Effector memory CD8-positive, alpha-beta T cell (primary cell): ENCODE data around the gene FGF2.
"Not testable (repeated sequence)": the region's sequence is repeated elsewhere in the genome, so short reads cannot be mapped to it uniquely, and the experiment has no call there.

Source experiments
- ATAC-seq: fragments of 150-1000 bp; cut with Tn5 transposase; replicated peaks from 2 replicates; pipeline ENCODE4 v1.10.0; 2021; ENCODE audit warnings: mild to moderate bottlenecking, moderate library complexity
- DNase-seq, 3 experiments: peaks; one replicate each; pipeline ENCODE4 v3.0.0; 2021
- H3K27ac Mint-ChIP-seq, 2 donors: one replicate each; pipeline ENCODE4 v1.8.0; 2022; ENCODE audit warnings: mild to moderate bottlenecking in 2 of 2, mixed read lengths in 2 of 2, moderate library complexity in 2 of 2
- H3K27me3 Mint-ChIP-seq, 2 donors: one replicate each; pipeline ENCODE4 v1.8.0; 2022; ENCODE audit warnings: mixed read lengths in 2 of 2
- H3K36me3 Mint-ChIP-seq: one replicate; pipeline ENCODE4 v1.8.0; 2022; ENCODE audit warnings: mild to moderate bottlenecking, moderate library complexity, mixed read lengths; ENCODE audit not compliant: insufficient read depth
- H3K4me1 Mint-ChIP-seq, 2 donors: one replicate each; pipeline ENCODE4 v1.8.0; 2022; ENCODE audit warnings: low read depth in 2 of 2, mixed read lengths in 2 of 2
- H3K4me3 Mint-ChIP-seq, 2 donors: one replicate each; pipeline ENCODE4 v1.8.0; 2022; ENCODE audit warnings: mild to moderate bottlenecking in 2 of 2, mixed read lengths in 2 of 2, moderate library complexity in 2 of 2
- H3K9me3 Mint-ChIP-seq, 2 donors: one replicate each; pipeline ENCODE4 v1.8.0; 2022; ENCODE audit warnings: mixed read lengths in 2 of 2

Gene FGF2

DNA sequence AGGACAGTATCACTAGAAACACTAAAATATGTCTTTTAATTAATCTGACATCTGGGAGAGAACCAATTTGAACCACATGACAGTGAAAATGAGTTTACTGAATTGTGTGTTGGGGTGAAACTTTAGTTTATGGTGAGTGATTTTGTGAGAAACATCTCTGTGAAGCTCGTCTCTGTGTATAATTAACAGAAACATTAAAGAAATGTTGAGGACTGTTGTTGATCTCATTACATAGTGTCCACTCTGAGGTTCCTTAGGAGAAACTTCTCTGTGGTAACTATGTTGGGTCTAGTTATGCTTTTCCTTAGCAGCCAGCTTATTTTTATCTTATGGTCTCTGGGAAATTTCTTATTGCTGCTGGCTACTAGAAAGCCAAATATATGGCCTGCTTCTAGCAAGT, 15.8 kb downstream of the FGF2 start:
- Mint-ChIP-seq H3K4me1 (no peaks in the 10 kb centered on the region), H3K27me3 (peaks cover 15 to 17% of the 10 kb centered on the region in 2 donors), H3K36me3 (no peaks in the 10 kb centered on the region), H3K27ac (no peak overlapping the region), H3K4me3 (no peak overlapping the region), H3K9me3 (no peaks in the 10 kb centered on the region)
- DNase-seq (no peak), ATAC-seq (no peak)

DNA sequence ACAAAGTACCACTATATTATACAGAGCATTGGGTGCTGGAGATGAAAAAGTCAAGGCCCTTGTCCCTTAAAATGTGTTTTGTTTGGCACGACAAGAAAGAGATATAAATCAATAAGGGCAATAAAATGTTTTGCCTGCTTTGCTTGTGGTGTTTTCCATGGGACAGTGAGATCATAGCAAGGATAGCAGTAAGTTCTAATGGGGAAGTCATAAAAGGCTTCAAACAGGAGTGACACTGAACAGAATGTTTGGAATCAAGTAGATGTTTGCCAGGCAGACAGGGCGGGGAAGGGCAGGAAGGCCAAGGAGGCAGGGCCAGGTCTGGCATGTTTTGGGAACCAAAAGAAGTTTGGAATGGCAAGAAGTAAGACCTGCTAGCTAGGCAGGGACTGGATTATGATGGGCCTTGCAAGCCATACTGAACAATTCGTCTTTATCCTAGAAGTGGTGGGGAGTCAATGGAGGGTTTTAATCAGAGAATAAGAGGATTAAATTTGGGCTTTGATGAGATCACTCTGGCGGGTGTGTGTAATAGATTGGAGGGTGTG, 16.4 kb downstream of the FGF2 start:
- no peak for ATAC-seq
- no peak overlapping the region for H3K4me3 Mint-ChIP-seq
- DNase-seq = no peak
- no peak overlapping the region for H3K27ac Mint-ChIP-seq
- H3K4me1 Mint-ChIP-seq = no peaks in the 10 kb centered on the region
- no peaks in the 10 kb centered on the region for H3K9me3 Mint-ChIP-seq
- H3K36me3 Mint-ChIP-seq = no peaks in the 10 kb centered on the region
- H3K27me3 Mint-ChIP-seq = peaks cover 11 to 17% of the 10 kb centered on the region in 2 donors

- H3K4me1 Mint-ChIP-seq = not testable (repeated sequence)
Observed at GRCh38 chr4:122844391-122844790, 17.8 kb downstream of the FGF2 start.

GRCh38 chr4:122845066-122845465, 18.4 kb downstream of the FGF2 start:
- Mint-ChIP-seq H3K36me3 (no peaks in the 10 kb centered on the region), H3K4me3 (no peak overlapping the region), H3K27me3 (peaks cover 0 to 8% of the 10 kb centered on the region in 2 donors), H3K27ac (no peak overlapping the region), H3K4me1 (no peaks in the 10 kb centered on the region), H3K9me3 (no peaks in the 10 kb centered on the region)
- ATAC-seq = no peak
- DNase-seq = no peak

More at GRCh38 chr4:122844391-122844790, 17.8 kb downstream of the FGF2 start:
- DNase-seq, H3K27ac Mint-ChIP-seq, H3K36me3 Mint-ChIP-seq, H3K4me3 Mint-ChIP-seq, ATAC-seq, H3K9me3 Mint-ChIP-seq: not testable (repeated sequence)
- peaks cover 6 to 13% of the 10 kb centered on the region in 2 donors for H3K27me3 Mint-ChIP-seq

DNA sequence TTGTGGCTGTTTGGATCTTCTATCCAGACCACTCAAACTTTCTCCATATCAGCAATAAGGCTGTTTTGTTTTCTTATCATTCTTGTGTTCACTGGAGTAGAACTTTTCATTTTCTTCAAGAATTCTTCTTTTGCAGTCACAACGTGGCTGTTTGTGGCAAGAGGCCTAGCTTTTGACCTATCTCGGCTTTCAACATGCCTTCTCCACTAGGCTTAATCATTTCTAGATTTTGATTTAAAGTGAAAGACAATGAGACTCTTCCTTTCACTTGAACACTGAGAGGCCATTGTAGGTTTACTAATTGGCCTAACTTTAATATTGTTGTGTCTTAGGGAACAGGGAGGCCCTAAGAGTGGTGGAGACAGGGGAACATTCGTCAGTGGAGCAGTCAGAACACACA, 19.1 kb downstream of the FGF2 start:
- Mint-ChIP-seq H3K4me1 (no peaks in the 10 kb centered on the region), H3K27ac (no peak overlapping the region), H3K36me3 (no peaks in the 10 kb centered on the region), H3K9me3 (no peaks in the 10 kb centered on the region), H3K27me3 (peaks cover 0 to 8% of the 10 kb centered on the region in 2 donors), H3K4me3 (no peak overlapping the region)
- DNase-seq (no peak), ATAC-seq (no peak)

- Mint-ChIP-seq H3K4me3 (no peak overlapping the region), H3K36me3 (no peaks in the 10 kb centered on the region), H3K27me3 (peaks cover 0 to 6% of the 10 kb centered on the region in 2 donors), H3K9me3 (no peaks in the 10 kb centered on the region), H3K27ac (no peak overlapping the region), H3K4me1 (no peaks in the 10 kb centered on the region)
- ATAC-seq (no peak), DNase-seq (no peak)
Observed at GRCh38 chr4:122847931-122848330, 21.3 kb downstream of the FGF2 start.

- not testable (repeated sequence) for ATAC-seq, DNase-seq, H3K27ac Mint-ChIP-seq, H3K27me3 Mint-ChIP-seq, H3K4me3 Mint-ChIP-seq, H3K9me3 Mint-ChIP-seq, H3K36me3 Mint-ChIP-seq, H3K4me1 Mint-ChIP-seq
Observed at GRCh38 chr4:122849789-122850188, 23.2 kb downstream of the FGF2 start.

- no peaks in the 10 kb centered on the region for H3K36me3 Mint-ChIP-seq
- H3K4me3 Mint-ChIP-seq = no peak overlapping the region
- no peaks in the 10 kb centered on the region for H3K27me3 Mint-ChIP-seq
- H3K9me3 Mint-ChIP-seq = no peaks in the 10 kb centered on the region
- peaks cover 0 to 2% of the 10 kb centered on the region in 2 donors for H3K4me1 Mint-ChIP-seq
- no peak for ATAC-seq
- H3K27ac Mint-ChIP-seq = no peak overlapping the region
- DNase-seq = no peak
Observed at GRCh38 chr4:122851568-122851967, 24.9 kb downstream of the FGF2 start.

DNA sequence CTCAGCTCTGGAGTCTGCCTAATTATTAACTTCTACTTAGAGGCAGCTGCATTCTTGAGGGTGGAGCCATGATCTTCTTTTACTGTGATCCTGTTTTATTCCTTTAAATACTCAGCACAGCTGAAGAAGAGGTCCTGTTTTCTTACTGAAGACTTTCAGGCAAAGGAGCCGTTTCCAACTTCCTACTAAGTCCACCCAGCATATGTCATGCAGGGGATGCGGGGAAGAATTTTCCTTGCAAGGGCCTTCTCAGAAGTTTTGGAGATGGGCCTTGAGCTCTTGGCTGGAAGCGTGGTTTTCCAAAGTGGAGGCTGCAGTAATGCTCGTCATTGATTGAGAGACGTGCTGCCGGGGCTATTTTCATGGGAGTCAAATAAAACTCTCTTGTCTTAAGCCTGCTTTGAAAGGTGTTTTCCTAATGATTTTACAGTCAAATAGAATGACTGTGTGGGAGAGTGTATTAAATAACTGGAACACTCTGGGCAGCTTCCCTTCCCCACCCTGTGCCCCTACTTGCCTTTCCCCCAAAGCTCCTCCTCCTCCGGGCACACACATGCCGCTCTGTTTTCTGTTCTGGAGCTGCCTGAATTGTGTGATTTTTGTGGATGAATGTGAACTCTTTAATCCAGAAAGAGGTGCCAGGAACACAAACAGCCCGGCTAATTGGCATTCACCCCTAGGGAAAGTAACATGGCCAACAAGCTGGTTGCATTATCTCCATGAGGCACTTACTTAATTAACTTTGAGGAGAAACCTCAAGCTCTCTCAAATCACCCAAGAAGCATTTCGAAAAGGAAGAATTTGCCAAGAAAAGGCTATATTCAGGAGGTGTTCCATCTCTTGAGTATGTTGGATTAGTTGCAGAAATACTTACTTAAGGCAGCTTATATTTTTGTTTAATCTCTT, 28.1 kb downstream of the FGF2 start:
- H3K4me3 Mint-ChIP-seq = no peak overlapping the region
- DNase-seq (no peak), ATAC-seq (no peak)
- H3K4me1 Mint-ChIP-seq = peaks cover 0 to 2% of the 10 kb centered on the region in 2 donors
- no peaks in the 10 kb centered on the region for H3K9me3 Mint-ChIP-seq
- H3K27ac Mint-ChIP-seq = no peak overlapping the region
- no peaks in the 10 kb centered on the region for H3K27me3 Mint-ChIP-seq
- no peaks in the 10 kb centered on the region for H3K36me3 Mint-ChIP-seq

- ATAC-seq = no peak
- Mint-ChIP-seq H3K27me3 (no peaks in the 10 kb centered on the region), H3K36me3 (no peaks in the 10 kb centered on the region), H3K4me1 (peaks cover 0 to 2% of the 10 kb centered on the region in 2 donors), H3K9me3 (no peaks in the 10 kb centered on the region), H3K27ac (no peak overlapping the region), H3K4me3 (no peak overlapping the region)
- DNase-seq = no peak
Observed at GRCh38 chr4:122855353-122855890, 28.8 kb downstream of the FGF2 start.

- ATAC-seq (no peak), DNase-seq (no peak)
- Mint-ChIP-seq H3K27ac (no peak overlapping the region), H3K4me1 (peaks cover 0 to 2% of the 10 kb centered on the region in 2 donors), H3K27me3 (peaks cover 16 to 17% of the 10 kb centered on the region in 2 donors), H3K4me3 (no peak overlapping the region), H3K9me3 (no peaks in the 10 kb centered on the region), H3K36me3 (no peaks in the 10 kb centered on the region)
Observed at GRCh38 chr4:122857160-122857559, 30.5 kb downstream of the FGF2 start.

DNA sequence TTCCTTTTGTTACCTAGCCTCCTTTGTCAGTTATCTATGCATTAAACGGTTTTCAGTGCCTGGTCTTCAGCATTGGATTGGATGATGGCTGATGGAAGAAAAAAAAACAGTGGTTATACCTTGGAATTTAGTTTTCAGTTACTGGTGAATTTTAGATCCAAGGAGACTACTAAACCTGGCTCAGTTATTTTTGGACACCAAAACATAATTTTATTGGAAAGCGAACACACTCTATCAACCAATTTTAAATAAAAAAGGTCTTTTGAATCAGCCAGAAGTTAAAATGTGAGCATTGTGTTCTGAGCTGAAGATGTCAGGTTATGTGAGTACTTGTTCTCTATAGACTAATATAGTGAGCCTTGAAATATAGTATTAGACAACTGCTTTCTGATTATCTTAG, 32.1 kb downstream of the FGF2 start:
- peaks cover 25% of the 10 kb centered on the region in 2 donors for H3K27me3 Mint-ChIP-seq
- no peaks in the 10 kb centered on the region for H3K9me3 Mint-ChIP-seq
- no peaks in the 10 kb centered on the region for H3K36me3 Mint-ChIP-seq
- DNase-seq = no peak
- peaks cover 0 to 2% of the 10 kb centered on the region in 2 donors for H3K4me1 Mint-ChIP-seq
- no peak for ATAC-seq
- H3K4me3 Mint-ChIP-seq = no peak overlapping the region
- no peak overlapping the region for H3K27ac Mint-ChIP-seq

DNA sequence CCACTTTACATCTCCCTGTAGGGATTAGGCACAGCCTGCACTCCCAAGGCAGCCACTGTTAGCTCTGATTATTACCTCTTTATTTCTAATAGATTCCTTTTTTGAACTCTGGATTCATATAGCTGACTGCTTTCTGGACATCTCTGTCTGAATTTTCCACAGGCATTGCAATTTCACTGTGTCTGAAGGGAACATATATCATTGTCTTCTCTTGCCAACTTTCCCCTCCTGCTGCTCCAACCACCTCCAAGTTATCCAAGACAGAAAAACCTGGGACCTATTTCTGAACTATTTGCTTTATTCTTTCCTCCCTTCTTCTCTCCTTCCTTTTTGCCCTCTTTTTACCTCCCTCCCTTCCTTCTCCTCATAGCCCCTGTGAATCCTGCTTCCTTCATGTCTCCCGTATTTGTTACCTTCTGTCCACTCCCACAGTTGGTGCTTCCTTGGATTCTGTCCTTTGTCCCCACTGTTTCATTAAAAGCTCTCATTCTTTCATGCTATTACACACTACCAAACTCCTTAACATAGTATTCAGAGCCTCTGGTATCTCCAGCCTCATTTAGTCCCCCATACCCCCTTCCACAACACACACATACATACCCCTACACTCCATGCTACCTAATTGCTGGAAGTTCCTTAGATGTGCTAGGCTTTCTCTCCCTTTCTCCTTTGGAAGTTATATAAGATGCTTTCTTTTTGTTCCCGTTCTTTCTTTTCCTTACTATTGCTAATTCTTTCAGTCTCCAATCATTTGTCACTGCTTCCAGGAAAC, 34.7 kb downstream of the FGF2 start:
- Mint-ChIP-seq H3K36me3 (no peaks in the 10 kb centered on the region), H3K27me3 (peaks cover 25 to 32% of the 10 kb centered on the region in 2 donors), H3K4me1 (no peaks in the 10 kb centered on the region), H3K9me3 (no peaks in the 10 kb centered on the region), H3K27ac (no peak overlapping the region), H3K4me3 (no peak overlapping the region)
- ATAC-seq = no peak
- DNase-seq = no peak
